Fibroblast of mammary gland (primary cell): Measurements from ENCODE around the gene LRPPRC.

Source experiments
- DNase-seq: peaks from one replicate; pipeline ENCODE4 v3.0.0-alpha.2; 2010; ENCODE audit warnings: low read depth
- H3K4me3 ChIP-seq: 2 replicates; pipeline ENCODE4 v1.5.1; 2011; ENCODE audit warnings: low read depth, mild to moderate bottlenecking, low read length, moderate library complexity; ENCODE audit not compliant: control insufficient read depth
- CTCF ChIP-seq: conservative IDR thresholded peaks from 2 replicates; pipeline ENCODE4 v1.5.1; 2011; ENCODE audit warnings: low read depth, low read length, inconsistent platforms; ENCODE audit not compliant: control insufficient read depth, insufficient read depth

Gene LRPPRC

GRCh38 chr2:43943323-43943722 lies 52.5 kb downstream of the LRPPRC start:
- no peak for DNase-seq
- no peak overlapping the region for H3K4me3 ChIP-seq
- no peak for TF ChIP-seq CTCF

GRCh38 chr2:43942881-43943280 lies 52.9 kb downstream of the LRPPRC start:
- no peak for DNase-seq
- no peak for TF ChIP-seq CTCF
- H3K4me3 ChIP-seq = no peak overlapping the region

GRCh38 chr2:43941966-43942365 lies 53.8 kb downstream of the LRPPRC start:
- no peak overlapping the region for H3K4me3 ChIP-seq
- no peak for TF ChIP-seq CTCF
- DNase-seq = peak; percentile 4

- DNase-seq = no peak
Measured at GRCh38 chr2:43941359-43941758, 54.4 kb downstream of the LRPPRC start.

GRCh38 chr2:43939695-43940256 lies 56.0 kb downstream of the LRPPRC start:
- no peak for DNase-seq
- TF ChIP-seq CTCF = no peak
- no peak overlapping the region for H3K4me3 ChIP-seq

More at GRCh38 chr2:43941359-43941758, 54.4 kb downstream of the LRPPRC start:
- no peak overlapping the region for H3K4me3 ChIP-seq
- TF ChIP-seq CTCF = no peak

GRCh38 chr2:43937269-43937820 lies 58.4 kb downstream of the LRPPRC start:
- no peak overlapping the region for H3K4me3 ChIP-seq
- DNase-seq = no peak
- TF ChIP-seq CTCF = no peak
